GM10248 (cell line): ENCODE data around the gene CAMTA1.

Source experiments
- CTCF ChIA-PET: fragments of 300-600 bp; sonication (Branson Sonifier 250); formaldehyde crosslinking; extraction: SDS; loops from one replicate; lab custom pipeline; 2021; ENCODE audit warnings: antibody characterized with exemption; lab: Yijun Ruan, JAX
- POLR2A ChIA-PET: fragments of 350-650 bp; sonication (Branson Sonifier 250); formaldehyde crosslinking; extraction: SDS; loops from one replicate; lab custom pipeline; 2020; ENCODE audit warnings: antibody characterized with exemption; lab: Yijun Ruan, JAX
- DNase-seq: peaks from one replicate; pipeline ENCODE4 v3.0.0; 2012; ENCODE audit errors: extremely low spot score
- CTCF ChIP-seq: IDR thresholded peaks from 2 replicates; pipeline ENCODE4 v1.5.1; 2012; ENCODE audit warnings: mild to moderate bottlenecking, low read depth; ENCODE audit errors: extremely low read depth, missing control alignments, control extremely low read depth

Gene CAMTA1

GRCh38 chr1:7587773-7588456 lies 802.7 kb downstream of the CAMTA1 start:
- DNase-seq = no peak
- POLR2A ChIA-PET = no interaction called here
- CTCF ChIA-PET = no interaction called here
- no peak for TF ChIP-seq CTCF

GRCh38 chr1:7588457-7588827 lies 803.2 kb downstream of the CAMTA1 start:
- ChIA-PET POLR2A (no interaction called here), CTCF (no interaction called here)
- DNase-seq = no peak
- TF ChIP-seq CTCF = no peak

- TF ChIP-seq CTCF = no peak
- CTCF ChIA-PET = no interaction called here
- DNase-seq = no peak
- POLR2A ChIA-PET = no interaction called here
Observed at GRCh38 chr1:7589080-7589735, 804.0 kb downstream of the CAMTA1 start.

- POLR2A ChIA-PET = no interaction called here
- CTCF ChIA-PET = no interaction called here
- DNase-seq = no peak
- no peak for TF ChIP-seq CTCF
Observed at GRCh38 chr1:7589774-7590425, 804.6 kb downstream of the CAMTA1 start.

- no peak for TF ChIP-seq CTCF
- ChIA-PET POLR2A (no interaction called here), CTCF (no interaction called here)
- no peak for DNase-seq
Observed at GRCh38 chr1:7590426-7590790, 805.2 kb downstream of the CAMTA1 start.

- no peak for DNase-seq
- TF ChIP-seq CTCF = no peak
- POLR2A ChIA-PET = no interaction called here
- CTCF ChIA-PET = no interaction called here
Observed at GRCh38 chr1:7591565-7591964, 806.3 kb downstream of the CAMTA1 start.
